HG03103 (cell line): ENCODE measurements around the gene ACOX3.

Source experiments
- ATAC-seq: cut with Tn5 transposase; IDR thresholded peaks from one replicate; pipeline ENCODE4 v1.9.1; 2021; ENCODE audit warnings: low read depth; ENCODE audit not compliant: unreplicated experiment

Gene ACOX3

DNA sequence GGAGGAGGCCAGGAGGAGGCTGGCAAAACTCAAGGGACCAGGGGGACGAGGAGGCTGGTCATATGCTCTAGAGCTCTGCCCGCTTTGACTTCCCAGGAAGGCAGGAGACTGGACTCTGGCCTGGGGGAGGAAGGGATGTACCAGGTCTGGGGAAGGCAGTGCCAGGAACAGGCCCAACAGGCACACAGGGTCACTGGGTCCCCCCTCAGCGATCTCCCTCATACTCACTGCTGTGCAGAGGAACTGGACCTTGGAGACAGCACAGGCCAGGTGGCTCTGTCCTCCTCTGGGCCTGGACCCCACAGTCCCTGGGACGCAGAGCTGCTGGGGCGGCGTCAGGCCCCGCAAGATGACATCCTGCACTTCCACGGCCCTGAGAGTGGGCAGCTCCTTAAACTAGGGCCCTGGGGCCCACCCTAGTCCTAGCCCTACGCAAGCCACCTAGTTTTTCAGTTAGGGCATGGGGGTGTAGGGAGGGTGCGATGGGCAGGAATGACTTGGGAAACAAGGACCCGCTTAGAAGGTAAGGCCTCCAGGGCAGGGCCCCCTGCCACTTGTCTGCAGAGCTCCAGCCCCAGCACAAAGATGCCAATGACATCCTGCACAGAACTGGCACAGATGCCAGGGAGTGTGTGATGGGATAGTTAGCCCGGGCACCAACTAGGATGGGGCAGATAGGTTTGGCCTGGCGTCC lies 111.5 kb downstream of the ACOX3 start:
- no peak for ATAC-seq

- no peak for ATAC-seq
Observed at GRCh38 chr4:8328456-8328855, 112.1 kb downstream of the ACOX3 start.

- ATAC-seq = no peak
Observed at GRCh38 chr4:8326206-8326605, 114.3 kb downstream of the ACOX3 start.

GRCh38 chr4:8325291-8325973 lies 115.1 kb downstream of the ACOX3 start:
- ATAC-seq = no peak

- no peak for ATAC-seq
Observed at GRCh38 chr4:8324640-8325239, 115.8 kb downstream of the ACOX3 start.

DNA sequence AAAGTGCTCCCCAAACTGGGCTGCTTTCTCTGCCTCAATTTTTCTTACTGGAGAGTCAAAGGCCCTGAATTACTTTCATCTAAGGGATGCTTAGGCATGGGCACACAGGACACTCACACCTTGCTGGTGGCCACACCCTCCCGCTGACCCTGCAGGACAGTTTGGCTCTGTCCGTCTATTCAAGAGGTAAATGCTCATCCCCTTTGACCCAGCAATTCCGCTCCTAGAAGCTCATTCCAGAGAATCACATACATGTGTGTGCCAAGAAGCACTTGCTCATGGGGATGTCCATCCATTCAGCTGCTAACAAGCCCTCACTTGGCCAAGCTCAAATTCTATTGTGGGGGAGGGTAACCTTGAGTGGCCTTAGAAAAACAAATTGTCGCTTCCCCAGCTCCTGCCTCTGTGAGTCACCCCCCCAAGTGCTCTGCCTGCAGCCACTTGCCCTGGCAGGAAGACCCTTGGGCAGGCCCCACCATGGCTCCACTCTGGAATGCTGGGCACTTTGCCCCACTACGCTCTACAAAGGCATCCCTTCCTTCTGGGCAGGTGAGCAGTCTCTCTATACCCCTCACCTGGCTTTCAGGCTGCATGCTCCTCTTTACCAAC lies 116.5 kb downstream of the ACOX3 start:
- no peak for ATAC-seq

GRCh38 chr4:8322794-8323704 lies 117.5 kb downstream of the ACOX3 start:
- no peak for ATAC-seq

DNA sequence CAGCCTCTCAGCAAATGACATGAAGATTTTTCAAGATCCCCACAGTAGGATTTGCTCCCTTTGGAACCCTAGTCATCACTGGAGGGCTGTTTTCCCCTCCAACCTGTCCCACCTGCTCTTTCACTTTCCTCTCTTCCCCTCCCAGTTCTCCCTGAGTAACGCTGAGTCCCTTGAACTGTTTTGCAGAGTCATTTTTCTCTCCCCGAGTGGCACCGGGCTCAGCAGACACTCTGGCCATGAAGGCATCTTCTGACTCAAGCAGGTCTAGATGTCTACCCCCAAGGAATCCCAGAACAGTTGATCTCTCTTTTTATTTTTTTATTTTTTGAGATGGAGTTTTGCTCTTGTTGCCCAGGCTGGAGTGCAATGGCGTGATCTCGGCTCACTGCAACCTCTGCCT lies 118.8 kb downstream of the ACOX3 start:
- no peak for ATAC-seq

- no peak for ATAC-seq
Observed at GRCh38 chr4:8321220-8321619, 119.3 kb downstream of the ACOX3 start.

DNA sequence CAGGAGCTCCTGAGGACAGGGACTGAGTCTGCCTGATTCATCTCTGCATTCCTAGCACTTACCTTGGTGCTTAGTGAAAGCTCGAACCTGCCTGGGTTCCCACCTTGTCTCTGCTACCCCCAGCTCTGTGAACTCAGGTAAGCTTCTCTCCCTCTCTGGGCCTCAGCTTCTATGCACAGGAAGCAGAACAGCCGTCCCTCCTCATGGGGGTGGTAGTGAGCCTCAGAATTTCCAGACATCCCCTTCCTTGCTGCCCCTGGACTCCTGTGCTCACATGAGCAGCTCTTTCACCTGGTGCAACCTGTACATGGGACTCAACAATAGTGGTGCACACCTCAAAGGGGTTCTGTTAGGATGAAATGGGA lies 120.2 kb downstream of the ACOX3 start:
- no peak for ATAC-seq

DNA sequence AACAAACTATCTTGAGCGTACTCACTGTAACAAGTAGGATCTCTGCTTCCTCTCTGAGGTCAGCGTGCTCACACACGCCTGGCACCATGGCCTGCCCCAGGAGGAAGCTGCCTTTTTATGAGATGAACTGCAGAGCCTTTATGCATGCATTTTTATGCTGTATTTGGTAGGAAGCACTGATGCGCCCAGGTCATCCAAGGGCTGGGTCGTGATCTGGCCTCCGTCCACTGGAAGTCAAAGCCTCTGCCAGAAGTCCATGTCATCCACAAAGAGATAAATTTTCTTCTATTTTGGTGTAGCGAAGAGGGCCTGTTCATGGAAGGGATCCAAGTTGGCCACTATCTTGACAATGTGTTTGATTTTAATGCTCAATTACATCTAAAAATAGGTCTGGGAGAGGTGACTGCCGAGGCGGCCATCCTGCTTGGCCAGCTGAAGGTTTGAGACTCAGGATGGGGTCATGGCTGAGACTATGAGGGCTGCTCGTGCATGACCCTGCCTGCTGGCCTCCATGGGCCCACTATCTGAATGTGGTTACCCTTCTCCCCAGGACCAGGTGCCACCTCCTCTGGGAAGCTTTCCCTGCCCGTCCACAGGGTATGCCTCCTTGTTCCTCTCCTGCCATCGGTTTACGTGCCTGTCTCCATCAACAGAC lies 120.7 kb downstream of the ACOX3 start:
- no peak for ATAC-seq

GRCh38 chr4:8319061-8319460 lies 121.5 kb downstream of the ACOX3 start:
- no peak for ATAC-seq

GRCh38 chr4:8318509-8318908 lies 122.0 kb downstream of the ACOX3 start:
- ATAC-seq = no peak

DNA sequence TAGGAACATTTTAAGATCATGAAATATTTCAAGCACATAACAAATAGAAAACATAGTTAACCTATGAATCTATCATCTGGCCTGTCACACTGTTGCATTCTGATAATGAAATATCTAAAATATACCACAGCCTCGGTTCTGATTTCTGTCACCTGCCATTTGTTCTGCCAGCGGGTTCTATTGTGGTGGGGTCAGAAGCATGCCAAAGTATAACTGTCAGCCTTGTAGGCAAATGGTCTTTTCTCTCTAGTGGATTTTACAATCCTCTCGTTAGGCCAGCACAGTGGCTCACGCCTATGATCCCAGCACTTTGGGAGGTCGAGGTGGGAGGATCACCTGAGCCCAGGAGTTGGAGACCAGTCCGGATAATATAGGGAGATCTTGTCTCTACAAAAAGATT lies 123.0 kb downstream of the ACOX3 start:
- no peak for ATAC-seq

- no peak for ATAC-seq
Observed at GRCh38 chr4:8316911-8317351, 123.6 kb downstream of the ACOX3 start.
